ENCODE results near the gene BICDL1.
"Not testable (repeated sequence)": the region's sequence is repeated elsewhere in the genome, so short reads cannot be mapped to it uniquely, and the experiment has no call there.

Gene BICDL1

GRCh38 chr12:120015313-120015712 is 26.3 kb downstream of the BICDL1 start:
- Mint-ChIP-seq H3K4me3 (peak overlapping the region; percentile 62), H3K27ac (peak overlapping the region; percentile 92), H3K36me3 (ENCODE audit: low read depth) (peaks cover 27% of the 10 kb centered on the region), H3K4me1 (ENCODE audit: low read depth) (peaks cover 52% of the 10 kb centered on the region), H3K27me3 (ENCODE audit: low read depth) (no peaks in the 10 kb centered on the region), H3K9me3 (no peaks in the 10 kb centered on the region)

- H3K27ac Mint-ChIP-seq, result peak overlapping the region; percentile 92
- H3K27me3 Mint-ChIP-seq (ENCODE audit: low read depth); H3K9me3 Mint-ChIP-seq; H3K4me3 Mint-ChIP-seq: not testable (repeated sequence)
- peaks cover 46% of the 10 kb centered on the region for H3K4me1 Mint-ChIP-seq (ENCODE audit: low read depth)
- H3K36me3 Mint-ChIP-seq (ENCODE audit: low read depth), result peaks cover 28% of the 10 kb centered on the region
These were observed 27.2 kb downstream of the BICDL1 start for GRCh38 chr12:120016199-120016598.

- H3K27ac Mint-ChIP-seq, result no peak overlapping the region
- no peak overlapping the region for H3K4me3 Mint-ChIP-seq
- peaks cover 2% of the 10 kb centered on the region for H3K9me3 Mint-ChIP-seq
- peaks cover 23% of the 10 kb centered on the region for H3K4me1 Mint-ChIP-seq (ENCODE audit: low read depth)
- H3K27me3 Mint-ChIP-seq (ENCODE audit: low read depth), result no peaks in the 10 kb centered on the region
- H3K36me3 Mint-ChIP-seq (ENCODE audit: low read depth), result peaks cover 33% of the 10 kb centered on the region
These were observed 30.2 kb downstream of the BICDL1 start for GRCh38 chr12:120019197-120019596.

GRCh38 chr12:120019938-120020337 is 30.9 kb downstream of the BICDL1 start:
- no peak overlapping the region for H3K27ac Mint-ChIP-seq
- peaks cover 38% of the 10 kb centered on the region for H3K36me3 Mint-ChIP-seq (ENCODE audit: low read depth)
- H3K27me3 Mint-ChIP-seq (ENCODE audit: low read depth), result no peaks in the 10 kb centered on the region
- peaks cover 18% of the 10 kb centered on the region for H3K4me1 Mint-ChIP-seq (ENCODE audit: low read depth)
- peaks cover 8% of the 10 kb centered on the region for H3K9me3 Mint-ChIP-seq
- H3K4me3 Mint-ChIP-seq, result no peak overlapping the region

GRCh38 chr12:120024193-120024592 is 35.2 kb downstream of the BICDL1 start:
- H3K27ac Mint-ChIP-seq, result no peak overlapping the region
- H3K4me1 Mint-ChIP-seq (ENCODE audit: low read depth), result peaks cover 2% of the 10 kb centered on the region
- H3K4me3 Mint-ChIP-seq, result no peak overlapping the region
- peaks cover 35% of the 10 kb centered on the region for H3K36me3 Mint-ChIP-seq (ENCODE audit: low read depth)
- peaks cover 8% of the 10 kb centered on the region for H3K9me3 Mint-ChIP-seq
- no peaks in the 10 kb centered on the region for H3K27me3 Mint-ChIP-seq (ENCODE audit: low read depth)

GRCh38 chr12:120025640-120026039 is 36.6 kb downstream of the BICDL1 start:
- no peaks in the 10 kb centered on the region for H3K4me1 Mint-ChIP-seq (ENCODE audit: low read depth)
- H3K4me3 Mint-ChIP-seq, result no peak overlapping the region
- no peaks in the 10 kb centered on the region for H3K27me3 Mint-ChIP-seq (ENCODE audit: low read depth)
- H3K36me3 Mint-ChIP-seq (ENCODE audit: low read depth), result peaks cover 33% of the 10 kb centered on the region
- H3K27ac Mint-ChIP-seq, result no peak overlapping the region
- H3K9me3 Mint-ChIP-seq, result peaks cover 8% of the 10 kb centered on the region

- H3K9me3 Mint-ChIP-seq, result no peaks in the 10 kb centered on the region
- no peak overlapping the region for H3K27ac Mint-ChIP-seq
- H3K36me3 Mint-ChIP-seq (ENCODE audit: low read depth), result peaks cover 17% of the 10 kb centered on the region
- H3K4me3 Mint-ChIP-seq, result no peak overlapping the region
- H3K27me3 Mint-ChIP-seq (ENCODE audit: low read depth), result no peaks in the 10 kb centered on the region
- H3K4me1 Mint-ChIP-seq (ENCODE audit: low read depth), result peaks cover 11% of the 10 kb centered on the region
These were observed 43.2 kb downstream of the BICDL1 start for GRCh38 chr12:120032242-120032641.

GRCh38 chr12:120037851-120038250 is 48.8 kb downstream of the BICDL1 start:
- Mint-ChIP-seq H3K36me3 (ENCODE audit: low read depth) (peaks cover 17% of the 10 kb centered on the region), H3K9me3 (no peaks in the 10 kb centered on the region), H3K27ac (no peak overlapping the region), H3K4me3 (no peak overlapping the region), H3K27me3 (ENCODE audit: low read depth) (no peaks in the 10 kb centered on the region), H3K4me1 (ENCODE audit: low read depth) (peaks cover 21% of the 10 kb centered on the region)

- H3K9me3 Mint-ChIP-seq, result peaks cover 4% of the 10 kb centered on the region
- H3K36me3 Mint-ChIP-seq (ENCODE audit: low read depth), result peaks cover 24% of the 10 kb centered on the region
- no peaks in the 10 kb centered on the region for H3K27me3 Mint-ChIP-seq (ENCODE audit: low read depth)
- H3K27ac Mint-ChIP-seq, result no peak overlapping the region
- no peak overlapping the region for H3K4me3 Mint-ChIP-seq
- H3K4me1 Mint-ChIP-seq (ENCODE audit: low read depth), result peaks cover 16% of the 10 kb centered on the region
These were observed 50.7 kb downstream of the BICDL1 start for GRCh38 chr12:120039711-120040110.

- H3K9me3 Mint-ChIP-seq, result peaks cover 4% of the 10 kb centered on the region
- H3K27ac Mint-ChIP-seq, result no peak overlapping the region
- H3K4me1 Mint-ChIP-seq (ENCODE audit: low read depth), result peaks cover 18% of the 10 kb centered on the region
- no peak overlapping the region for H3K4me3 Mint-ChIP-seq
- H3K36me3 Mint-ChIP-seq (ENCODE audit: low read depth), result peaks cover 28% of the 10 kb centered on the region
- H3K27me3 Mint-ChIP-seq (ENCODE audit: low read depth), result no peaks in the 10 kb centered on the region
These were observed 52.6 kb downstream of the BICDL1 start for GRCh38 chr12:120041386-120042231.

- H3K4me3 Mint-ChIP-seq; H3K9me3 Mint-ChIP-seq; H3K27ac Mint-ChIP-seq; H3K27me3 Mint-ChIP-seq (ENCODE audit: low read depth): not testable (repeated sequence)
- Mint-ChIP-seq H3K4me1 (ENCODE audit: low read depth) (peaks cover 21% of the 10 kb centered on the region), H3K36me3 (ENCODE audit: low read depth) (peaks cover 25% of the 10 kb centered on the region)
These were observed 56.3 kb downstream of the BICDL1 start for GRCh38 chr12:120045367-120045766.

- H3K4me3 Mint-ChIP-seq, result no peak overlapping the region
- H3K27ac Mint-ChIP-seq, result no peak overlapping the region
- peaks cover 23% of the 10 kb centered on the region for H3K36me3 Mint-ChIP-seq (ENCODE audit: low read depth)
- H3K27me3 Mint-ChIP-seq (ENCODE audit: low read depth), result no peaks in the 10 kb centered on the region
- H3K9me3 Mint-ChIP-seq, result peaks cover 4% of the 10 kb centered on the region
- peaks cover 16% of the 10 kb centered on the region for H3K4me1 Mint-ChIP-seq (ENCODE audit: low read depth)
These were observed 58.0 kb downstream of the BICDL1 start for GRCh38 chr12:120047072-120047471.

- Mint-ChIP-seq H3K4me1 (ENCODE audit: low read depth) (peaks cover 20% of the 10 kb centered on the region), H3K9me3 (peaks cover 4% of the 10 kb centered on the region), H3K27me3 (ENCODE audit: low read depth) (no peaks in the 10 kb centered on the region), H3K4me3 (no peak overlapping the region), H3K36me3 (ENCODE audit: low read depth) (peaks cover 25% of the 10 kb centered on the region), H3K27ac (no peak overlapping the region)
These were observed 59.2 kb downstream of the BICDL1 start for GRCh38 chr12:120048263-120048662.

- H3K36me3 Mint-ChIP-seq (ENCODE audit: low read depth), result peaks cover 23% of the 10 kb centered on the region
- H3K27ac Mint-ChIP-seq, result no peak overlapping the region
These were observed 60.4 kb downstream of the BICDL1 start for GRCh38 chr12:120049426-120049825.

GRCh38 chr12:120051535-120051934 is 62.5 kb downstream of the BICDL1 start:
- Mint-ChIP-seq H3K27ac (no peak overlapping the region), H3K4me3 (no peak overlapping the region), H3K27me3 (ENCODE audit: low read depth) (no peaks in the 10 kb centered on the region), H3K36me3 (ENCODE audit: low read depth) (peaks cover 13% of the 10 kb centered on the region), H3K4me1 (ENCODE audit: low read depth) (peaks cover 21% of the 10 kb centered on the region), H3K9me3 (no peaks in the 10 kb centered on the region)

More at GRCh38 chr12:120049426-120049825, 60.4 kb downstream of the BICDL1 start:
- peaks cover 1% of the 10 kb centered on the region for H3K9me3 Mint-ChIP-seq
- H3K4me1 Mint-ChIP-seq (ENCODE audit: low read depth), result peaks cover 24% of the 10 kb centered on the region
- H3K27me3 Mint-ChIP-seq (ENCODE audit: low read depth), result no peaks in the 10 kb centered on the region
- no peak overlapping the region for H3K4me3 Mint-ChIP-seq
